Limb (tissue), 2 donors: ENCODE measurements around the gene MYO3B.

ENCODE experiments used
- DNase-seq, 2 donors: peaks; one replicate each; pipeline ENCODE4 v3.0.0-alpha.2; 2016; ENCODE audit errors: extremely low spot score in 2 of 2

MYO3B gene

GRCh38 chr2:170689481-170689880 lies 511.5 kb downstream of the MYO3B start:
- no peak for DNase-seq

- no peak for DNase-seq
Measured at GRCh38 chr2:170690640-170691039, 512.7 kb downstream of the MYO3B start.

GRCh38 chr2:170694316-170694715 lies 516.4 kb downstream of the MYO3B start:
- DNase-seq = no peak

GRCh38 chr2:170695521-170696410 lies 517.8 kb downstream of the MYO3B start:
- DNase-seq = no peak

GRCh38 chr2:170696948-170697347 lies 519.0 kb downstream of the MYO3B start:
- DNase-seq = no peak

GRCh38 chr2:170701011-170701410 lies 523.1 kb downstream of the MYO3B start:
- no peak for DNase-seq

- DNase-seq = no peak
Measured at GRCh38 chr2:170703776-170704476, 526.0 kb downstream of the MYO3B start.
